ENCODE measurements around the gene OCA2. TPM values are rescaled to one million over a fixed set of nuclear protein-coding genes. Genes with fewer than 3 reads are reported as not detected.
A peak's percentile ranks its signal among the peaks of the same experiment; 100 is the strongest.

Gene OCA2
- total and polyA plus RNA-seq, 2 of the 13 experiments (the other 11 are each of a cell fraction or from before 2014, with no cell fraction given): 0.02 to 0.05 TPM

GRCh38 chr15:27845535-27846369 lies 253.4 kb downstream of the OCA2 start (continued):
- no peak for TF ChIP-seq CBFB (CRISPR knock-in tag; IDR thresholded peaks at IDR 0.05)
- TF ChIP-seq HMGXB4 (CRISPR knock-in tag; IDR thresholded peaks at IDR 0.05; ENCODE audit: borderline replicate concordance in 1 of 2, low read depth in 1 of 2): no peak
- TF ChIP-seq ZMAT5 (CRISPR knock-in tag; IDR thresholded peaks at IDR 0.05; ENCODE audit: borderline replicate concordance, low read depth): no peak
- no peak for TF ChIP-seq ZFP37 (CRISPR knock-in tag; IDR thresholded peaks at IDR 0.05; ENCODE audit: borderline replicate concordance)
- TF ChIP-seq RFX3 (CRISPR knock-in tag; IDR thresholded peaks at IDR 0.05): no peak

- Histone ChIP-seq H3K9me3 (ENCODE audit: low read length) (no peaks in the 10 kb centered on the region), H3K27ac (ENCODE audit: extremely low read length, insufficient read depth, low read length) (no peak overlapping the region), H2AFZ (ENCODE audit: low read length) (no peak overlapping the region), H3K27me3 (ENCODE audit: control insufficient read depth in 1 of 2, insufficient read depth in 2 of 2, low read length in 2 of 2) (peaks cover 0 to 4% of the 10 kb centered on the region in 2 experiments; a peak in 2 of 5 replicates), H3K4me3 (replicated peaks in 1 of 3; ENCODE audit: insufficient read depth in 1 of 3, low read depth in 2 of 3, low read length in 3 of 3) (no peak overlapping the region), H3K9ac (ENCODE audit: insufficient read depth, low read depth, low read length) (no peak overlapping the region), H3K4me2 (ENCODE audit: low read depth, low read length) (no peak overlapping the region), H3K4me1 (ENCODE audit: insufficient read depth, low read length) (no peaks in the 10 kb centered on the region), H3K79me2 (ENCODE audit: insufficient read depth, low read length) (no peaks in the 10 kb centered on the region), H3K36me3 (replicated peaks in 1 of 2; ENCODE audit: control insufficient read depth in 1 of 2, insufficient read depth in 2 of 2, low read length in 2 of 2) (no peaks in the 10 kb centered on the region), H4K20me1 (ENCODE audit: insufficient read depth, low read length) (no peaks in the 10 kb centered on the region)
- DNase-seq (ENCODE audit: low spot score) (no peak), FAIRE-seq (no peak), ATAC-seq (peak; percentile 69)
- 26% methylated on average over 9 of the region's 13 CpGs for WGBS (ENCODE audit: low lambda C conversion rate)
- intact Hi-C loops (cut with micrococcal nuclease; ENCODE audit: unreplicated experiment) (no loop called here), in situ Hi-C loops (cut with HindIII; ENCODE audit: extremely low pct_ligation_motif_present, low pct_unique_long_range_greater_than_20kb) (no loop called here)
- no TSS peak for BruUV-seq (replicated peaks)
- ChIA-PET POLR2A (no interaction called here), CTCF (ENCODE audit: low intra/inter-chr PET ratio, low total read pairs) (no interaction called here)
- no peak for TF ChIP-seq RORA (CRISPR knock-in tag; IDR thresholded peaks at IDR 0.05)
- no peak for TF ChIP-seq TEAD3 (CRISPR knock-in tag; optimal IDR thresholded peaks at IDR 0.05; ENCODE audit: borderline replicate concordance)
- no peak for TF ChIP-seq ZNF530 (CRISPR knock-in tag; IDR thresholded peaks at IDR 0.05; ENCODE audit: low read depth)
- TF ChIP-seq ZNF468 (CRISPR knock-in tag; IDR thresholded peaks at IDR 0.05): no peak
- no peak for TF ChIP-seq SRSF1 (optimal IDR thresholded peaks at IDR 0.05; ENCODE audit: low read depth, low read length)
- TF ChIP-seq ZNF280B (CRISPR knock-in tag; IDR thresholded peaks at IDR 0.05; ENCODE audit: borderline replicate concordance): no peak
- no peak for TF ChIP-seq HMGXB3 (CRISPR knock-in tag; IDR thresholded peaks at IDR 0.05; ENCODE audit: borderline replicate concordance)
- TF ChIP-seq ADNP (CRISPR knock-in tag; IDR thresholded peaks at IDR 0.05): no peak
These were observed 255.0 kb downstream of the OCA2 start for GRCh38 chr15:27844018-27844666.

Data from HepG2 (cell line).